ENCODE measurements around the gene NOL4L.

The NOL4L gene

DNA sequence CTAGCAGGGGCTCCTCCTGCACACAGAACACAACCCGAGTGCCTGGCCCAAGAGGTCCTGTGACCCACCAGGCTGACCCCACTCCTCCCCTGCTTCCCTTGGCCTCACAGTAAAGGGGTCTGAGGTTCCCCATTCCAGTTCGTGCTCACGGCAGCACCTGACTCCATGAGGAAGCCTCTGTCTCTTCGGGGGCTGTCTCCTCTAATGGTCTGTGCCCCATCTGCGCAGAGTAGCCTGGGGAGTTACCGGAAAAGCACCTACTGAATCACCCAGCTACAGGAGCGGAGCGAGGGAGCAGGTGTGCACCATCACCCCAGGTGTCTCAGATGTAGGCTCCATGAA is 133.8 kb downstream of the NOL4L start:
- Histone ChIP-seq H3K9ac (ENCODE audit: low read depth, low read length) (no peak overlapping the region), H3K9me3 (ENCODE audit: control insufficient read depth, insufficient read depth, low read length) (no peaks in the 10 kb centered on the region), H3K4me3 (ENCODE audit: low read depth, low read length) (no peak overlapping the region), H3K27me3 (ENCODE audit: control insufficient read depth, insufficient read depth, low read length) (no peaks in the 10 kb centered on the region), H3K4me1 (ENCODE audit: control insufficient read depth, insufficient read depth, low read length) (no peaks in the 10 kb centered on the region), H3K36me3 (ENCODE audit: control insufficient read depth, insufficient read depth, low read length) (peaks cover 57% of the 10 kb centered on the region)

GRCh38 chr20:32450484-32451061 is 134.6 kb downstream of the NOL4L start:
- Histone ChIP-seq H3K4me3 (ENCODE audit: low read depth, low read length) (no peak overlapping the region), H3K4me1 (ENCODE audit: control insufficient read depth, insufficient read depth, low read length) (no peaks in the 10 kb centered on the region), H3K9ac (ENCODE audit: low read depth, low read length) (no peak overlapping the region), H3K27me3 (ENCODE audit: control insufficient read depth, insufficient read depth, low read length) (no peaks in the 10 kb centered on the region), H3K9me3 (ENCODE audit: control insufficient read depth, insufficient read depth, low read length) (no peaks in the 10 kb centered on the region), H3K36me3 (ENCODE audit: control insufficient read depth, insufficient read depth, low read length) (peaks cover 57% of the 10 kb centered on the region)

GRCh38 chr20:32449890-32450401 is 135.2 kb downstream of the NOL4L start:
- Histone ChIP-seq H3K4me3 (ENCODE audit: low read depth, low read length) (no peak overlapping the region), H3K4me1 (ENCODE audit: control insufficient read depth, insufficient read depth, low read length) (no peaks in the 10 kb centered on the region), H3K9me3 (ENCODE audit: control insufficient read depth, insufficient read depth, low read length) (no peaks in the 10 kb centered on the region), H3K36me3 (ENCODE audit: control insufficient read depth, insufficient read depth, low read length) (peaks cover 57% of the 10 kb centered on the region), H3K27me3 (ENCODE audit: control insufficient read depth, insufficient read depth, low read length) (no peaks in the 10 kb centered on the region), H3K9ac (ENCODE audit: low read depth, low read length) (no peak overlapping the region)

GRCh38 chr20:32449057-32449889 is 135.9 kb downstream of the NOL4L start:
- H3K9ac ChIP-seq (ENCODE audit: low read depth, low read length) = no peak overlapping the region

DNA sequence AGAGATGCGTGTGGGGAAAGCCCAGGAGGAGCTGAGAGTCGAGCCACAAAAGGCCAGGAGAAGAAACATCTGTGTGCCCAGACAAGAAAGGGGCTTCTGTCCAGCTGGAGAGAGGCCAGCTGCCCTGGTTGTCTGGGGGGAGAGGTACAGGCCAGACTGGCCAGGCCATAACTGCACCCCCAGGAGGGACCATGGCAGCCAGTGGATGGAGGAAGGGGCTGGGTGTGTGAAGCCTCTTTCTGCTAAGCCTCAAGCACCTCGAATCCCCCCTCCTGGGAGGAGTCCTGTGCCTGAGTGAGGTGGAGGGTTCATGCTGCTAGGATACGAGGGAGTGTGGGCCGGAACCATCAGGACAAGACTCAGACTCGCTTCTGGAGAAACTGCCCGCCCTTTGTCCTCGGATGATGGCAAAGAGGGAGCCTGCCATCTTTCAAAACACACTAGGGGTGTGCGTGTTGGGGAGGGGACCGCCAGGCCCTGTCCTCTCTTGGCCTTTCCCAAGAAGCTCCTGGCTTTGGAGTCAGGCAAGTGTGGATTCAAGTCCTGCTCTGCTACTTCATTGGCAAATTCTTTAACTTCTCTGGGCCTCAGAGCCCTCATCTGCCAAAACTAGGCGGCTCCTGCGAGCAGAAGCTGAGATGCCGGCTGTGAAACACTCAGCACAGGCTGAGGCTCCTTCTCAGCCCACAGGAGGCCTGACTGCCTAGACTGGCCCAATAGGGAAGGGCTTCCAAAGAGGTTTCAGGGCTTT is 136.7 kb downstream of the NOL4L start:
- no peaks in the 10 kb centered on the region for H3K27me3 ChIP-seq (ENCODE audit: control insufficient read depth, insufficient read depth, low read length)
- peaks cover 52% of the 10 kb centered on the region for H3K36me3 ChIP-seq (ENCODE audit: control insufficient read depth, insufficient read depth, low read length)
- no peaks in the 10 kb centered on the region for H3K9me3 ChIP-seq (ENCODE audit: control insufficient read depth, insufficient read depth, low read length)
- no peak overlapping the region for H3K4me3 ChIP-seq (ENCODE audit: low read depth, low read length)
- no peaks in the 10 kb centered on the region for H3K4me1 ChIP-seq (ENCODE audit: control insufficient read depth, insufficient read depth, low read length)
- no peak overlapping the region for H3K9ac ChIP-seq (ENCODE audit: low read depth, low read length)

More at GRCh38 chr20:32449057-32449889, 135.9 kb downstream of the NOL4L start:
- no peaks in the 10 kb centered on the region for H3K27me3 ChIP-seq (ENCODE audit: control insufficient read depth, insufficient read depth, low read length)
- H3K4me3 ChIP-seq (ENCODE audit: low read depth, low read length) = no peak overlapping the region
- peaks cover 57% of the 10 kb centered on the region for H3K36me3 ChIP-seq (ENCODE audit: control insufficient read depth, insufficient read depth, low read length)
- no peaks in the 10 kb centered on the region for H3K9me3 ChIP-seq (ENCODE audit: control insufficient read depth, insufficient read depth, low read length)
- H3K4me1 ChIP-seq (ENCODE audit: control insufficient read depth, insufficient read depth, low read length) = no peaks in the 10 kb centered on the region

DNA sequence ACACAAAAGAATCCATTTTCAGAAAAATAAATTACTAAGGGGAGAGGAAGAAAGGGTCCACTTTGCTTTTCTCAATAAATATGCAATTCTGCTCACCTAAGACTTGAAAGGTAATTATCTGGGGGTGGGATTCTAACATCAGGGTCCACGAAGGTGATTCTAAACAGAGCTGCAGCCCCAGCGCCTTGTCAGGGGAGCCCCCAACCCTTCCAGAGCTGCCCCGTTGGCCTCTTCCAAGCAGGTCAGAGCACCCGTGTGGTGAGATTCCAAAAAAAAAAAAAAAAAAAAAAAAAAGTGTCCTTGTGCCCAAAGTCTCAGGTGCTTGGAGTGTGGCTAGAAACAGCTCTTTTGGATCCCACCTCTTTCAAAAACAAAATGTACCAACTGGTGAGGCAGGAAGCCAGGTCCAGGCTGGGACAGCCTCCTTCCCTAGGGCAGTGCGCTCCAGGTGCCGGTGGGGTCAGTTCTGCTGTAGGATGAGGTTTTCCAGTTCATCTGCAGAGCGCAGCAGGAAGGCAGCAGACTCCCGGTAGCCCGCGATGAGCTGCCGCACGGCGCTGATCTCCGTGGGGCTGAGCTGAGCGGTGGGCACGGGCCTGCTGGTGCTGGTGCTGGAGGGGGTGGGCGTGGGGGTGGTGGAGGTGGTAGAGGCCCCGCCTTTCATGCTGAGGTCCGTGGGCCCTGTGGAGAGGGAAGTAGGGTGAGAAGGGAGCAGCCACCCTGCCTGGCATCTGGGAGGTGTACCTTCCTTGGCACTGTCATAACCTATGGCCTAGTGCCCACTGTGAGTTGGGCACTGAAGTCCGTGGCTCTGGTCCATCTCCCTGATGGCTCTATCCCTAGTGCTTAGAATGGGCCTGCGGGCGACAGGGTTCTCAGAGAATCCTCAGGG is 137.8 kb downstream of the NOL4L start:
- H3K9me3 ChIP-seq (ENCODE audit: control insufficient read depth, insufficient read depth, low read length) = no peaks in the 10 kb centered on the region
- no peaks in the 10 kb centered on the region for H3K4me1 ChIP-seq (ENCODE audit: control insufficient read depth, insufficient read depth, low read length)

DNA sequence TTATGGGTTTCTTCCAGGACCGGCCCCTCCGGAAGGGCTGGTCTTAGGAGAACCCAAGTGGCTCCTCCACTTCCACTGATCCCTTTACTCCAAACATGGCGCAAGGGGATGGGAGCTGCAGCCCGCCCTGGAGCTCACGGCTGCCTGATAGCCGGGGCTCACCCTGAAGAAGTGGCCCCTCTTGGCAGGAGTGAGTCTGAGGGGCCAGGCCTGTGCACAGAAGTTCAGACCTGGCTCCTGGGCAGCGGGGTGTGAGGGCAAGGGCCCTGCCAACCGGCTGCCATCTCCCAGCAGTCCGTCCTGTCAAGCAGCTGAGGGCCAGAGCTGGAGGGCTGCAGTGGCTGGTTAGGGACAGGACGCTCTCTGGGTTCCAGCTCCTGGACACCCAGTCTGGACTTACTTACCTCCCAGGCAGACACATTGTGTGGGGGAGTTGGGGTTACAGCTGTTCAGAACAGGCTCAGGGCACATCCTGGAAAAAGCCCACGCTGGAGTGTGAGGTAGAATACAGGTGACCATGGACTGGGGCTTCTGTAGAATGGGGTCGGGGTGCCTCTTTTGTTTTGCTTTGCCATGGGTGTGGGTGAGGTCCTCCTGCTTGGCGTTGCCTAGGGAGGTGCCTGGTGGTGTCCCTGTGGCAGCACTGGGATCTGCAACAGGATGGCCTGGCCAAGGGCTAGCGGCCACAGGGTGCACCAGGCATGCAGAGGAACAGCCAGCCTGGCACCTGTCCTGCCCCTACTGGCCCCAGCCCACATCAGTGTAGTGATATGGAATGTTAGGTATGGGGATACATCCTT is 138.6 kb downstream of the NOL4L start:
- Histone ChIP-seq H3K4me3 (ENCODE audit: low read depth, low read length) (no peak overlapping the region), H3K27me3 (ENCODE audit: control insufficient read depth, insufficient read depth, low read length) (no peaks in the 10 kb centered on the region), H3K4me1 (ENCODE audit: control insufficient read depth, insufficient read depth, low read length) (no peaks in the 10 kb centered on the region), H3K36me3 (ENCODE audit: control insufficient read depth, insufficient read depth, low read length) (peaks cover 36% of the 10 kb centered on the region), H3K9ac (ENCODE audit: low read depth, low read length) (no peak overlapping the region), H3K9me3 (ENCODE audit: control insufficient read depth, insufficient read depth, low read length) (no peaks in the 10 kb centered on the region)

More for the DNA sequence above, 137.8 kb downstream of the NOL4L start:
- Histone ChIP-seq H3K9ac (ENCODE audit: low read depth, low read length) (no peak overlapping the region), H3K27me3 (ENCODE audit: control insufficient read depth, insufficient read depth, low read length) (no peaks in the 10 kb centered on the region), H3K36me3 (ENCODE audit: control insufficient read depth, insufficient read depth, low read length) (peaks cover 45% of the 10 kb centered on the region), H3K4me3 (ENCODE audit: low read depth, low read length) (no peak overlapping the region)

DNA sequence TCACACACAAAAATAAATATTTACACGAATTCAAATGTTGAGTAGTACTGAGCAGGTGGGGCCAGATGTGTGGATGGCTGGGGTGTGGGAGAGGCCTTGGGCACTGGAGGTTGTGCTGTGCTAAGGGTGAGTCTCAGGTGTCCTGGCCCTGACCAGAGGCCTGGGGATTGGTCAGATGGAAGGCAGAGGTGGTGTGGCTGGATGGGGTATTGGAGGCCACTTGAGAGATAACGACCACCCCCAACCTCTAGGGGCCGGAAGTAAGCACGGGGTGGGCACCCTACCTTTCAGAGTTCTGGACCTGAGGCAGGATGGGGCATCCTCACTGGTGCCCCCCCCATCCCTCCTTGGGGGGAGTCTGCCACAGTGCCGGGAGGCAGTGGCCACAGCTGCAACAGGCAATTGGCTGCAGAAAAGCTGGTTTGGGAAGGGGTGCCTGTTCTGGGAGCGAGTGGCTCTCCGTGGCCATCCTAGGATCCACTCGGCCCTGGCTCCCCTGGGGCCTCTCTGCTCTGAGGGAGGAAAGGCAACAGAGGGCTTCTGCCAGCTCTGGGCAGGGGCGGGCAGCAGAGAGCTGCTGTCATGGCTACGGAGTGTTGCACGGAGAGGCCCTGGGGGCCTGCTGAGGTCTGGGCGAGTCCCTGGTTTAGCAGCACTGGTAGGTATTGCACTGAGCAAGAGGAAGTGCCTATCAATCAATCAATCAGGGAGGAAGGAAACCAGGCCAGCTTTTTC is 139.4 kb downstream of the NOL4L start:
- Histone ChIP-seq H3K4me1 (ENCODE audit: control insufficient read depth, insufficient read depth, low read length) (no peaks in the 10 kb centered on the region), H3K36me3 (ENCODE audit: control insufficient read depth, insufficient read depth, low read length) (peaks cover 34% of the 10 kb centered on the region)

GRCh38 chr20:32444474-32445220 is 140.5 kb downstream of the NOL4L start:
- H3K9me3 ChIP-seq (ENCODE audit: control insufficient read depth, insufficient read depth, low read length) = no peaks in the 10 kb centered on the region
- no peak overlapping the region for H3K4me3 ChIP-seq (ENCODE audit: low read depth, low read length)
- no peak overlapping the region for H3K9ac ChIP-seq (ENCODE audit: low read depth, low read length)
- H3K36me3 ChIP-seq (ENCODE audit: control insufficient read depth, insufficient read depth, low read length) = peaks cover 27% of the 10 kb centered on the region
- H3K27me3 ChIP-seq (ENCODE audit: control insufficient read depth, insufficient read depth, low read length) = no peaks in the 10 kb centered on the region
- no peaks in the 10 kb centered on the region for H3K4me1 ChIP-seq (ENCODE audit: control insufficient read depth, insufficient read depth, low read length)

More for the DNA sequence above, 139.4 kb downstream of the NOL4L start:
- H3K9me3 ChIP-seq (ENCODE audit: control insufficient read depth, insufficient read depth, low read length) = no peaks in the 10 kb centered on the region
- no peaks in the 10 kb centered on the region for H3K27me3 ChIP-seq (ENCODE audit: control insufficient read depth, insufficient read depth, low read length)
- H3K4me3 ChIP-seq (ENCODE audit: low read depth, low read length) = no peak overlapping the region
- H3K9ac ChIP-seq (ENCODE audit: low read depth, low read length) = no peak overlapping the region

All from iPS-15b (cell line).